Left ventricle myocardium inferior (tissue), 1 donor: Measurements from ENCODE around the gene COL23A1. TPM values are rescaled to one million over a fixed set of nuclear protein-coding genes. Genes with fewer than 3 reads are reported as not detected.

Source experiments
- DNase-seq: peaks from one replicate; pipeline ENCODE4 v3.0.0-alpha.2; 2020
- H3K27ac ChIP-seq: fragments of 200-600 bp; replicated peaks from 2 replicates; pipeline ENCODE4 v1.8.0; 2021
- H3K27me3 ChIP-seq: fragments of 200-600 bp; 2 replicates; pipeline ENCODE4 v1.8.0; 2021; ENCODE audit warnings: low read depth
- H3K36me3 ChIP-seq: fragments of 200-600 bp; 2 replicates; pipeline ENCODE4 v1.8.0; 2021
- H3K4me1 ChIP-seq: fragments of 200-600 bp; 2 replicates; pipeline ENCODE4 v1.8.0; 2021
- H3K4me3 ChIP-seq: fragments of 200-600 bp; 2 replicates; pipeline ENCODE4 v1.8.0; 2021; ENCODE audit warnings: mild to moderate bottlenecking, moderate library complexity
- H3K9me3 ChIP-seq: fragments of 200-600 bp; replicated peaks from 2 replicates; pipeline ENCODE4 v1.8.0; 2021
- intact Hi-C: fragments of 100-400 bp; cut with micrococcal nuclease; formaldehyde crosslinking; loops from one replicate; pipeline ENCODE4 v1.11.0; 2022
- total RNA-seq: library from RNA; stranded (reverse); fragmentation: NEBNext Ultra II Directional; extraction: Animal tissue kit (Norgen Biotek cat#: 25700); gene quantifications from one replicate; pipeline ENCODE4 v1.2.1, GENCODE V29; 2021
- TF ChIP-seq, protein P1 (sequence below): fragments of 200-600 bp; IDR thresholded peaks from 2 replicates; pipeline ENCODE4 v1.8.0; 2021; ENCODE audit warnings: antibody characterized with exemption, mild to moderate bottlenecking, borderline replicate concordance
- donor health status: DM: no; HTN: yes; CAD: no; lungs with severe emphysema.

Gene COL23A1
- total RNA-seq, 1 donor from 2014 or later = 27.4 TPM

GRCh38 chr5:178267245-178267644 lies 322.9 kb downstream of the COL23A1 start:
- Histone ChIP-seq H3K4me3 (no peak overlapping the region), H3K9me3 (no peaks in the 10 kb centered on the region), H3K4me1 (peaks cover 12% of the 10 kb centered on the region), H3K36me3 (no peaks in the 10 kb centered on the region), H3K27ac (peak overlapping the region; percentile 12), H3K27me3 (no peaks in the 10 kb centered on the region)
- intact Hi-C loops = no loop called here
- TF ChIP-seq, protein P1, sequence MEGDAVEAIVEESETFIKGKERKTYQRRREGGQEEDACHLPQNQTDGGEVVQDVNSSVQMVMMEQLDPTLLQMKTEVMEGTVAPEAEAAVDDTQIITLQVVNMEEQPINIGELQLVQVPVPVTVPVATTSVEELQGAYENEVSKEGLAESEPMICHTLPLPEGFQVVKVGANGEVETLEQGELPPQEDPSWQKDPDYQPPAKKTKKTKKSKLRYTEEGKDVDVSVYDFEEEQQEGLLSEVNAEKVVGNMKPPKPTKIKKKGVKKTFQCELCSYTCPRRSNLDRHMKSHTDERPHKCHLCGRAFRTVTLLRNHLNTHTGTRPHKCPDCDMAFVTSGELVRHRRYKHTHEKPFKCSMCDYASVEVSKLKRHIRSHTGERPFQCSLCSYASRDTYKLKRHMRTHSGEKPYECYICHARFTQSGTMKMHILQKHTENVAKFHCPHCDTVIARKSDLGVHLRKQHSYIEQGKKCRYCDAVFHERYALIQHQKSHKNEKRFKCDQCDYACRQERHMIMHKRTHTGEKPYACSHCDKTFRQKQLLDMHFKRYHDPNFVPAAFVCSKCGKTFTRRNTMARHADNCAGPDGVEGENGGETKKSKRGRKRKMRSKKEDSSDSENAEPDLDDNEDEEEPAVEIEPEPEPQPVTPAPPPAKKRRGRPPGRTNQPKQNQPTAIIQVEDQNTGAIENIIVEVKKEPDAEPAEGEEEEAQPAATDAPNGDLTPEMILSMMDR = no peak
- DNase-seq = no peak

- DNase-seq = no peak
- intact Hi-C loops = no loop called here
- Histone ChIP-seq H3K9me3 (no peaks in the 10 kb centered on the region), H3K27me3 (no peaks in the 10 kb centered on the region), H3K36me3 (no peaks in the 10 kb centered on the region), H3K4me3 (no peak overlapping the region), H3K27ac (no peak overlapping the region), H3K4me1 (peaks cover 12% of the 10 kb centered on the region)
- TF ChIP-seq, protein P1 = no peak
Measured at GRCh38 chr5:178266581-178266980, 323.6 kb downstream of the COL23A1 start.

DNA sequence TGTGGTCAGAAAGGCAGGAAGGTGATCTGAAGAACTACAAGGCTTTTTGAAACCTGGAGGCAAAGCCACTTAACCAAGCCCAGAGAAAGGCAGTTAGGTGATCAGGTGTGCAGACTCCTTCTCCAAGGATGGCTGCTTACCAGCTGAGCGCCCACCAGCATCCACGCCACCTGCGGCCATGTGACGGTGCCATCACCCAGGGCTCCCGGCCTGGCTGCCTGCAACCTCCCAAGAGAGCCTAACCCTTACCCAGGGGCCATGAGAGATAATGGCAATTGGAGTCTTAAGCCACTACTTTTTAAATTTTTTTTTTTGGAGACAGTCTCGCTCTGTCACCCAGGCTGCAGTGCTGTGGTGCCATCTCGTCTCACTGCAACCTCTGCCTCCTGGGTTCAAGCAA lies 324.4 kb downstream of the COL23A1 start:
- H3K27ac ChIP-seq = no peak overlapping the region
- H3K4me3 ChIP-seq = no peak overlapping the region
- no peaks in the 10 kb centered on the region for H3K36me3 ChIP-seq
- H3K4me1 ChIP-seq = peaks cover 12% of the 10 kb centered on the region
- H3K9me3 ChIP-seq = no peaks in the 10 kb centered on the region
- no peak for DNase-seq
- intact Hi-C loops = no loop called here
- H3K27me3 ChIP-seq = no peaks in the 10 kb centered on the region
- TF ChIP-seq, protein P1 = no peak

DNA sequence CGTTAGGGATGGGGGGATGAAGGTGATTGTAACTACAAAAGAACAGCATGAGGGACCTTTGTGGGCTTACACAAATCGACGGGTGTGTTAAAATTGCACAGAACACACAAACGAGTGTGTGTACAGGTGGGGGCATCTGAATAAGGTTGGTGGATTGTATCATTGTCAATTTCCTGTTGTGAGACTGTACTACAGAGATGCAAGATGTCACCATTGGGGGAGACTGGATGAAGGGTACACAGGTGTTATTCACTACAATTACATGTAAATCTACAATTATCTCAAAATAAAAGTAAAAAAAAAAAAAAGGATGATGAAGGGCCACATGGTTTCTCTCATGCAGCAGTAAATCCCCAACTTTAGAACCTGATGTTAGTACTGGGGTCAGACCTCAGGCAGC lies 326.1 kb downstream of the COL23A1 start:
- Histone ChIP-seq H3K4me3 (no peak overlapping the region), H3K36me3 (no peaks in the 10 kb centered on the region), H3K9me3 (no peaks in the 10 kb centered on the region), H3K4me1 (peaks cover 12% of the 10 kb centered on the region), H3K27me3 (no peaks in the 10 kb centered on the region), H3K27ac (no peak overlapping the region)
- DNase-seq = no peak
- TF ChIP-seq, protein P1 = no peak
- intact Hi-C loops = no loop called here

- H3K36me3 ChIP-seq = no peaks in the 10 kb centered on the region
- DNase-seq = no peak
- TF ChIP-seq, protein P1 = no peak
- H3K27me3 ChIP-seq = no peaks in the 10 kb centered on the region
- no peak overlapping the region for H3K27ac ChIP-seq
- no peaks in the 10 kb centered on the region for H3K9me3 ChIP-seq
- intact Hi-C loops = no loop called here
- H3K4me1 ChIP-seq = peaks cover 5% of the 10 kb centered on the region
- no peak overlapping the region for H3K4me3 ChIP-seq
Measured at GRCh38 chr5:178261666-178262600, 328.3 kb downstream of the COL23A1 start.
